PC-3 (cell line): ENCODE data around the gene CACUL1. TPM values are rescaled to one million over a fixed set of nuclear protein-coding genes. Genes with fewer than 3 reads are reported as not detected.

ENCODE experiments used
- ATAC-seq: fragments of 200-7000 bp; cut with Tn5 transposase; 2 replicates; pipeline ENCODE4 v1.9.1; 2020; ENCODE audit warnings: mild to moderate bottlenecking, moderate library complexity
- Bru-seq: library from RNA; stranded (reverse); fragments of 400-500 nt; gene quantifications from one replicate; lab custom pipeline; 2021; lab: Mats Ljungman, UMichigan
- BruChase-seq, 2 experiments: library from RNA; stranded (reverse); fragments of 400-500 nt; gene quantifications; one replicate each; lab custom pipeline; 2021; lab: Mats Ljungman, UMichigan
- BruUV-seq: library from RNA; stranded (reverse); fragments of 400-500 nt; replicated peaks from 2 replicates; lab custom pipeline; 2021; lab: Mats Ljungman, UMichigan
- CTCF ChIA-PET: fragments of 300-600 bp; sonication (Branson Sonifier 250); formaldehyde crosslinking; loops from one replicate; lab custom pipeline; 2022; ENCODE audit warnings: antibody characterized with exemption; lab: Charles Lee
- POLR2A ChIA-PET: fragments of 300-600 bp; sonication (Branson Sonifier 250); formaldehyde crosslinking; loops from one replicate; lab custom pipeline; 2022; ENCODE audit warnings: antibody characterized with exemption; ENCODE audit not compliant: unreplicated experiment; lab: Charles Lee
- DNase-seq: peaks from one replicate; pipeline ENCODE4 v3.0.0-alpha.2; 2015
- H2AFZ ChIP-seq: fragments of 300-600 bp; sonication (generic); 2 replicates; pipeline ENCODE4 v1.6.0; 2016; ENCODE audit warnings: antibody characterized with exemption, low read length
- H3F3A ChIP-seq: fragments of 300-600 bp; sonication (generic); one replicate; pipeline ENCODE4 v1.6.0; 2017; ENCODE audit warnings: antibody characterized with exemption, low read length, control low read depth, mild to moderate bottlenecking; ENCODE audit not compliant: unreplicated experiment
- H3K27ac ChIP-seq: fragments of 300-600 bp; sonication (generic); 2 replicates; pipeline ENCODE4 v1.5.1; 2016; ENCODE audit warnings: mild to moderate bottlenecking, low read length
- H3K27me3 ChIP-seq: fragments of 300-600 bp; sonication (generic); 2 replicates; pipeline ENCODE4 v1.6.1; 2016; ENCODE audit warnings: low read length, mixed read lengths
- H3K36me3 ChIP-seq: fragments of 300-600 bp; sonication (generic); 2 replicates; pipeline ENCODE4 v1.6.1; 2016; ENCODE audit warnings: low read depth, mixed run types, low read length, mixed read lengths
- H3K4me1 ChIP-seq: fragments of 300-600 bp; sonication (generic); 2 replicates; pipeline ENCODE4 v1.5.1; 2016; ENCODE audit warnings: low read length; ENCODE audit not compliant: insufficient read depth
- H3K4me2 ChIP-seq: fragments of 300-600 bp; sonication (generic); 2 replicates; pipeline ENCODE4 v1.6.0; 2016; ENCODE audit warnings: low read length
- H3K4me3 ChIP-seq: fragments of 300-600 bp; sonication (generic); 2 replicates; pipeline ENCODE4 v1.5.1; 2016; ENCODE audit warnings: mild to moderate bottlenecking, low read length, mixed read lengths
- H3K79me2 ChIP-seq: fragments of 300-600 bp; sonication (generic); 2 replicates; pipeline ENCODE4 v1.6.1; 2017; ENCODE audit warnings: low read length, mixed read lengths
- H3K9ac ChIP-seq: fragments of 300-600 bp; sonication (generic); 2 replicates; pipeline ENCODE4 v1.6.0; 2016; ENCODE audit warnings: mild to moderate bottlenecking, low read length
- H3K9me2 ChIP-seq: fragments of 300-600 bp; sonication (generic); replicated peaks from 2 replicates; pipeline ENCODE4 v1.6.1; 2016; ENCODE audit warnings: mixed run types, low read length, mixed read lengths
- H3K9me3 ChIP-seq: fragments of 300-600 bp; sonication (generic); 2 replicates; pipeline ENCODE4 v1.6.1; 2016; ENCODE audit warnings: low read length, mixed read lengths
- H4K20me1 ChIP-seq: fragments of 300-600 bp; sonication (generic); 2 replicates; pipeline ENCODE4 v1.6.1; 2016; ENCODE audit warnings: low read length, mixed read lengths
- CTCF ChIP-seq: fragments of 300-600 bp; sonication (generic); conservative IDR thresholded peaks from 2 replicates; pipeline ENCODE4 v1.5.1; 2017; ENCODE audit warnings: antibody characterized with exemption, low read depth, mild to moderate bottlenecking, low read length
- EZH2 ChIP-seq: fragments of 300-600 bp; sonication (generic); IDR thresholded peaks from one replicate; pipeline ENCODE4 v1.6.1; 2017; ENCODE audit warnings: antibody characterized with exemption, mild to moderate bottlenecking, low read length; ENCODE audit not compliant: unreplicated experiment
- EZH2phosphoT487 ChIP-seq: fragments of 300-600 bp; sonication (generic); IDR thresholded peaks from 2 replicates; pipeline ENCODE4 v1.6.1; 2018; ENCODE audit warnings: mild to moderate bottlenecking, antibody characterized with exemption, low read length, borderline replicate concordance
- intact Hi-C: fragments of 100-400 bp; cut with micrococcal nuclease; formaldehyde crosslinking; loops from 2 replicates; pipeline ENCODE4 v1.9.0; 2023
- long read RNA-seq: library from polyadenylated mRNA; unstranded; transcript quantifications from one replicate; pipeline ENCODE4 v2.0.0, GENCODE V29; 2021; ENCODE audit not compliant: unreplicated experiment
- total RNA-seq: library from RNA; depleted of rRNA; stranded (reverse); fragments of >200 nt; gene quantifications from 2 replicates; pipeline ENCODE4 v1.2.3, GENCODE V29; 2014; rRNA removed

Gene CACUL1
- total RNA-seq (27.6 and 39.7 TPM in 2 replicates), Bru-seq, nascent RNA (percentile 79 among the genes with signal in this experiment), BruChase-seq, experiment 1, labeled RNA remaining after a 6-hour chase (percentile 83 among the genes with signal in this experiment), BruChase-seq, experiment 2, labeled RNA remaining after a 2-hour chase (percentile 79 among the genes with signal in this experiment)
- long read RNA-seq, full-length matches to known transcripts: 19 of 37 reads
- long read RNA-seq, partial matches to known transcripts: 3 of 37 reads
- long read RNA-seq, other reads (novel, unspliced or antisense): 15 of 37 reads

- peak within 1 kb of the TSS; percentile 97 for H3K4me2 ChIP-seq
- ChIA-PET POLR2A (interaction anchor here (0.6 to 0.7 kb wide), 2 partner anchors 29 to 36 kb away, joined by 3 to 6 read pairs; no protein-coding TSS in a partner anchor), CTCF (interaction anchor here (0.6 to 1.1 kb wide), 3 partner anchors 34 to 267 kb away, joined by 3 read pairs; no protein-coding TSS in a partner anchor)
- peak; percentile 87 for ATAC-seq
- no TSS peak for BruUV-seq
- H3K27ac ChIP-seq: peak within 1 kb of the TSS; percentile 29; the same call in 1 of the 2 replicates
- peaks cover 34% of the 10 kb centered on the region for H4K20me1 ChIP-seq
- H3K4me3 ChIP-seq: peak within 1 kb of the TSS; percentile 99
- TF ChIP-seq CTCF (no peak), EZH2 (no peak), EZH2phosphoT487 (no peak)
- DNase-seq: peak; percentile 97
- H3K27me3 ChIP-seq: no peaks in the 10 kb centered on the region
- H3K79me2 ChIP-seq: peaks cover 49% of the 10 kb centered on the region
- intact Hi-C loops: no loop called here
- no peaks in the 10 kb centered on the region for H3K36me3 ChIP-seq
- H3K9ac ChIP-seq: peak within 1 kb of the TSS; percentile 83
- H3K4me1 ChIP-seq: peaks cover 16% of the 10 kb centered on the region
- no peaks in the 10 kb centered on the region for H3F3A ChIP-seq
- peak within 1 kb of the TSS; percentile 97 for H2AFZ ChIP-seq
- no peaks in the 10 kb centered on the region for H3K9me3 ChIP-seq
- no peaks in the 10 kb centered on the region for H3K9me2 ChIP-seq
These were observed at the start of gene CACUL1 for GRCh38 chr10:118754556-118755423. CACUL1 (minus strand) TSS chr10:118754970; CDS start chr10:118754762, 208 bp downstream.

GRCh38 chr10:118804262-118804773, 49.5 kb upstream of the CACUL1 start:
- intact Hi-C loops: loop anchor here (10.0 kb wide), 1 partner anchor 220 kb away; the partner anchor contains the start of gene NANOS1
- no peak for ATAC-seq
- no TSS peak for BruUV-seq

More at GRCh38 chr10:118804262-118804773, 49.5 kb upstream of the CACUL1 start:
- no peaks in the 10 kb centered on the region for H3K36me3 ChIP-seq
- no peak overlapping the region for H2AFZ ChIP-seq
- ChIA-PET CTCF (no interaction called here), POLR2A (no interaction called here)
- H3K9ac ChIP-seq: no peak overlapping the region
- H3K9me3 ChIP-seq: no peaks in the 10 kb centered on the region
- no peak for DNase-seq
- no peaks in the 10 kb centered on the region for H3F3A ChIP-seq
- no peak overlapping the region for H3K27ac ChIP-seq
- H3K4me1 ChIP-seq: peaks cover 10% of the 10 kb centered on the region
- TF ChIP-seq EZH2phosphoT487 (no peak), CTCF (no peak)
- no peaks in the 10 kb centered on the region for H3K79me2 ChIP-seq
- no peaks in the 10 kb centered on the region for H3K9me2 ChIP-seq
- no peaks in the 10 kb centered on the region for H3K27me3 ChIP-seq
- no peak overlapping the region for H3K4me2 ChIP-seq
- H3K4me3 ChIP-seq: no peak overlapping the region
- no peaks in the 10 kb centered on the region for H4K20me1 ChIP-seq
